Left lung (tissue), 10 donors: ENCODE measurements around the gene KIAA1755. TPM values are rescaled to one million over a fixed set of nuclear protein-coding genes. Genes with fewer than 3 reads are reported as not detected.

Source experiments
- ATAC-seq: fragments of 200-7000 bp; cut with Tn5 transposase; one replicate; pipeline ENCODE4 v1.9.1; 2020; ENCODE audit warnings: moderate library complexity
- DNase-seq, 4 donors: peaks; one replicate each; pipeline ENCODE4 v3.0.0-alpha.2; 2013 to 2020
- H3K27ac ChIP-seq, 2 donors: fragments of 200-600 bp; sonication (generic) in 1 of 2; one replicate each; pipeline versions ENCODE4 v1.5.0 to v1.8.0; 2020 to 2021
- H3K27me3 ChIP-seq, 2 donors: fragments of 200-600 bp; sonication (generic) in 1 of 2; one replicate each; pipeline versions ENCODE4 v1.5.0 to v1.8.0; 2020 to 2021
- H3K36me3 ChIP-seq, 2 donors: fragments of 200-600 bp; sonication (generic) in 1 of 2; one replicate each; pipeline versions ENCODE4 v1.5.0 to v1.8.0; 2020 to 2021
- H3K4me1 ChIP-seq, 2 donors: fragments of 200-600 bp; one replicate each; pipeline ENCODE4 v1.8.0; 2021
- H3K4me3 ChIP-seq, 2 donors: fragments of 200-600 bp; sonication (generic) in 1 of 2; one replicate each; pipeline versions ENCODE4 v1.5.0 to v1.8.0; 2020 to 2021; ENCODE audit warnings: mild to moderate bottlenecking in 1 of 2
- H3K9me3 ChIP-seq, 2 donors: fragments of 200-600 bp; sonication (generic) in 1 of 2; one replicate each; pipeline versions ENCODE4 v1.5.0 to v1.8.0; 2020 to 2021
- CTCF ChIP-seq, 2 donors: fragments of 200-600 bp; sonication (generic) in 1 of 2; IDR thresholded peaks; one replicate each; pipeline versions ENCODE4 v1.5.0 to v1.8.0; 2021; ENCODE audit warnings: antibody characterized with exemption in 2 of 2
- intact Hi-C, 2 donors: fragments of 100-400 bp; cut with DNase I; formaldehyde crosslinking; loops; one replicate each; pipeline versions ENCODE4 v1.11.2 to v1.14.2; 2022
- polyA plus RNA-seq, 6 donors: library from polyadenylated mRNA; unstranded; fragments of 120-200 nt; gene quantifications; one replicate each; pipeline ENCODE4 v1.2.1, GENCODE V29; 2013; ENCODE audit not compliant: insufficient read length in 6 of 6
- total RNA-seq, 2 donors: library from RNA; stranded (reverse); fragmentation: NEBNext Ultra II Directional; extraction: Animal tissue kit (Norgen Biotek cat#: 25700); gene quantifications; one replicate each; pipeline ENCODE4 v1.2.1, GENCODE V29; 2021
- donor health status: DM: no; HTN: yes; CAD: no.
- donor health status: DM: no; HTN: no; CAD: no.

Gene KIAA1755
- total and polyA plus RNA-seq, 8 donors: 2.6 to 6.4 (median 3.1) TPM

- H3K27ac ChIP-seq: no peak overlapping the region
- H3K4me1 ChIP-seq: peaks cover 0 to 5% of the 10 kb centered on the region in 2 donors
- DNase-seq (peak in 1 of 4 donors; percentile 5), ATAC-seq (no peak)
- no peaks in the 10 kb centered on the region for H3K9me3 ChIP-seq
- no peak for TF ChIP-seq CTCF (IDR thresholded peaks at IDR 0.05)
- H3K27me3 ChIP-seq: peaks cover 0 to 5% of the 10 kb centered on the region in 2 donors
- H3K4me3 ChIP-seq: no peak overlapping the region
- intact Hi-C loops: loop anchor here in 1 of 2 donors (10.0 kb wide), 1 partner anchor 662 kb away; no protein-coding TSS in a partner anchor
- H3K36me3 ChIP-seq: no peaks in the 10 kb centered on the region
Observed at GRCh38 chr20:38226553-38226952, 34.0 kb downstream of the KIAA1755 start.

- no peaks in the 10 kb centered on the region for H3K9me3 ChIP-seq
- intact Hi-C loops: loop anchor here in 1 of 2 donors (10.0 kb wide), 1 partner anchor 661 kb away; no protein-coding TSS in a partner anchor
- TF ChIP-seq CTCF (IDR thresholded peaks at IDR 0.05): no peak
- H3K27me3 ChIP-seq: no peaks in the 10 kb centered on the region
- no peaks in the 10 kb centered on the region for H3K36me3 ChIP-seq
- no peak overlapping the region for H3K27ac ChIP-seq
- H3K4me1 ChIP-seq: peaks cover under 1 to 5% of the 10 kb centered on the region in 2 donors
- no peak for DNase-seq
- no peak for ATAC-seq
- H3K4me3 ChIP-seq: no peak overlapping the region
Observed at GRCh38 chr20:38225900-38226263, 34.7 kb downstream of the KIAA1755 start.

- ATAC-seq (no peak), DNase-seq (peak in 1 of 4 donors; percentile 8)
- Histone ChIP-seq H3K9me3 (no peaks in the 10 kb centered on the region), H3K36me3 (no peaks in the 10 kb centered on the region), H3K4me1 (peaks cover 2 to 7% of the 10 kb centered on the region in 2 donors), H3K27ac (no peak overlapping the region), H3K4me3 (no peak overlapping the region), H3K27me3 (no peaks in the 10 kb centered on the region)
- intact Hi-C loops: loop anchor here in 1 of 2 donors (10.0 kb wide), 1 partner anchor 661 kb away; no protein-coding TSS in a partner anchor
- TF ChIP-seq CTCF (IDR thresholded peaks at IDR 0.05): no peak
Observed at GRCh38 chr20:38225240-38225899, 35.2 kb downstream of the KIAA1755 start.

GRCh38 chr20:38224531-38224930 is 36.0 kb downstream of the KIAA1755 start:
- no peak overlapping the region for H3K27ac ChIP-seq
- no peak for TF ChIP-seq CTCF (IDR thresholded peaks at IDR 0.05)
- H3K4me1 ChIP-seq: peaks cover 2 to 7% of the 10 kb centered on the region in 2 donors
- ATAC-seq (no peak), DNase-seq (peak in 1 of 4 donors; percentile 4)
- H3K36me3 ChIP-seq: no peaks in the 10 kb centered on the region
- intact Hi-C loops: loop anchor here in 1 of 2 donors (5.0 to 10.0 kb wide), 2 partner anchors 167 to 660 kb away; no protein-coding TSS in a partner anchor
- H3K9me3 ChIP-seq: no peaks in the 10 kb centered on the region
- H3K27me3 ChIP-seq: no peaks in the 10 kb centered on the region
- no peak overlapping the region for H3K4me3 ChIP-seq

GRCh38 chr20:38223743-38224100 is 36.8 kb downstream of the KIAA1755 start:
- no peak for TF ChIP-seq CTCF (IDR thresholded peaks at IDR 0.05)
- Histone ChIP-seq H3K27me3 (no peaks in the 10 kb centered on the region), H3K36me3 (no peaks in the 10 kb centered on the region), H3K9me3 (no peaks in the 10 kb centered on the region), H3K4me1 (peaks cover 2 to 7% of the 10 kb centered on the region in 2 donors), H3K4me3 (no peak overlapping the region), H3K27ac (no peak overlapping the region)
- DNase-seq: no peak
- no peak for ATAC-seq
- intact Hi-C loops: loop anchor here in 1 of 2 donors (5.0 to 10.0 kb wide), 2 partner anchors 166 to 659 kb away; no protein-coding TSS in a partner anchor
